SU-DHL-6 (cell line): Measurements from ENCODE around the gene ARHGAP26.

Experiments used
- EZH2phosphoT487 ChIP-seq: fragments of 200-600 bp; sonication (generic), shearing (Covaris generic); conservative IDR thresholded peaks from 2 replicates; pipeline ENCODE4 v1.6.1; 2018; ENCODE audit warnings: mild to moderate bottlenecking, antibody characterized with exemption, low read length, moderate library complexity, mixed read lengths
- TF ChIP-seq, protein P1 (sequence below): fragments of 200-600 bp; sonication (generic); IDR thresholded peaks from one replicate; pipeline ENCODE4 v1.5.1; 2017; ENCODE audit warnings: antibody characterized with exemption, mild to moderate bottlenecking, low read length, moderate library complexity; ENCODE audit not compliant: insufficient read depth, poor library complexity, severe bottlenecking

DNA sequence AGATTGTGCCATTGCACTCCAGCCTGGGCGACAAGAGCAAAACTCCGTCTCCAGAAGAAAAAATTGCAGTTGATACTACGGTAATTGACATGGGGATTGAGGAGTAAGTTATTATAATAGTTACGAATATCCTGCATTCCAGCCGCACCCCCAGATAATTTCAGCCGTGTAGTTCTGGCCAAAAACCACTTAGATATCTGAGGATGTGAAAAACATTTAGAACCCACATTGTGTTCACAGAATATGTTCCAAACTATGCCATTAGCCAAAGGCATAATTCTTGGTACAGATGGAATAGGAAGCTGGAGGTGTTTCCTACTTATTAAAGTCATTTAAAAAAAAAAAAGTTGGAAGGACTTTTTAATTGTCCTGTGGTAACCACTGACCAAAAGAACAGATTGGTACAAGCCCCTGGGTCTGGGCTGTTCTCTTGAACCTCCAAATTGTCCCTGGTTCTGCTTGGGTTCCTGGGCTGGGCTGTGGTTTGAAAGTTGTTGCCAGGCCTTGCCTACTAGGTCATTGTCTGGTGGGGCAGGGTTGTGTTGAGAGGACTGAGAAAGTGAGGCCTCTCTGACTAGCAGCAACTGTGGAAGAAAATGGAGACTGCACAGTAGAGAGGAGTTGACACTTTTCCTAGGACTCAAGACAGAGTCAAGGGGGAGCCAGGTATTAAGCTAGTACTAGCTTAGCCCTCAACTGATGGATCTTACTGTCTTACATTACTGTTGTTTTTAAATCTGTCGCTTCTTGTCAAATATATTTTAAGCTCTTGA lies 434.5 kb downstream of the ARHGAP26 start:
- TF ChIP-seq, protein P1, sequence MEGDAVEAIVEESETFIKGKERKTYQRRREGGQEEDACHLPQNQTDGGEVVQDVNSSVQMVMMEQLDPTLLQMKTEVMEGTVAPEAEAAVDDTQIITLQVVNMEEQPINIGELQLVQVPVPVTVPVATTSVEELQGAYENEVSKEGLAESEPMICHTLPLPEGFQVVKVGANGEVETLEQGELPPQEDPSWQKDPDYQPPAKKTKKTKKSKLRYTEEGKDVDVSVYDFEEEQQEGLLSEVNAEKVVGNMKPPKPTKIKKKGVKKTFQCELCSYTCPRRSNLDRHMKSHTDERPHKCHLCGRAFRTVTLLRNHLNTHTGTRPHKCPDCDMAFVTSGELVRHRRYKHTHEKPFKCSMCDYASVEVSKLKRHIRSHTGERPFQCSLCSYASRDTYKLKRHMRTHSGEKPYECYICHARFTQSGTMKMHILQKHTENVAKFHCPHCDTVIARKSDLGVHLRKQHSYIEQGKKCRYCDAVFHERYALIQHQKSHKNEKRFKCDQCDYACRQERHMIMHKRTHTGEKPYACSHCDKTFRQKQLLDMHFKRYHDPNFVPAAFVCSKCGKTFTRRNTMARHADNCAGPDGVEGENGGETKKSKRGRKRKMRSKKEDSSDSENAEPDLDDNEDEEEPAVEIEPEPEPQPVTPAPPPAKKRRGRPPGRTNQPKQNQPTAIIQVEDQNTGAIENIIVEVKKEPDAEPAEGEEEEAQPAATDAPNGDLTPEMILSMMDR = no peak
- TF ChIP-seq EZH2phosphoT487 = no peak
